MG63 (cell line): ENCODE measurements around the gene KIFC3. TPM values are rescaled to one million over a fixed set of nuclear protein-coding genes. Genes with fewer than 3 reads are reported as not detected.
"Not testable (repeated sequence)": the region's sequence is repeated elsewhere in the genome, so short reads cannot be mapped to it uniquely, and the experiment has no call there.

Source experiments
- DNase-seq: peaks from one replicate; pipeline ENCODE4 v3.0.0-alpha.2; 2020
- H3K27me3 ChIP-seq: fragments of 250-450 bp; sonication (Bioruptor Pico); 2 replicates; pipeline ENCODE4 v1.5.1; 2020; ENCODE audit warnings: mild to moderate bottlenecking, moderate library complexity
- H3K36me3 ChIP-seq: fragments of 250-450 bp; sonication (Bioruptor Pico); 2 replicates; pipeline ENCODE4 v1.5.1; 2020; ENCODE audit warnings: mild to moderate bottlenecking, moderate library complexity
- H3K4me3 ChIP-seq: fragments of 250-450 bp; sonication (Bioruptor Pico); 2 replicates; pipeline ENCODE4 v1.5.1; 2020; ENCODE audit warnings: mild to moderate bottlenecking, moderate library complexity
- H3K9me3 ChIP-seq: fragments of 250-450 bp; sonication (Bioruptor Pico); 2 replicates; pipeline ENCODE4 v1.5.1; 2020; ENCODE audit warnings: mild to moderate bottlenecking, moderate library complexity
- total RNA-seq: library from RNA; depleted of rRNA; stranded (reverse); fragments of >200 nt; shearing (Covaris generic); gene quantifications from 2 replicates; pipeline ENCODE4 v1.2.3, GENCODE V29; 2014; ENCODE audit warnings: low replicate concordance

The KIFC3 gene
- total RNA-seq, 1 experiment from 2014 or later: 322 TPM

GRCh38 chr16:57783883-57784282, 18.4 kb downstream of the KIFC3 start:
- Histone ChIP-seq H3K4me3 (no peak overlapping the region), H3K36me3 (peaks cover 93% of the 10 kb centered on the region), H3K27me3 (no peaks in the 10 kb centered on the region), H3K9me3 (no peaks in the 10 kb centered on the region)
- DNase-seq: no peak

DNA sequence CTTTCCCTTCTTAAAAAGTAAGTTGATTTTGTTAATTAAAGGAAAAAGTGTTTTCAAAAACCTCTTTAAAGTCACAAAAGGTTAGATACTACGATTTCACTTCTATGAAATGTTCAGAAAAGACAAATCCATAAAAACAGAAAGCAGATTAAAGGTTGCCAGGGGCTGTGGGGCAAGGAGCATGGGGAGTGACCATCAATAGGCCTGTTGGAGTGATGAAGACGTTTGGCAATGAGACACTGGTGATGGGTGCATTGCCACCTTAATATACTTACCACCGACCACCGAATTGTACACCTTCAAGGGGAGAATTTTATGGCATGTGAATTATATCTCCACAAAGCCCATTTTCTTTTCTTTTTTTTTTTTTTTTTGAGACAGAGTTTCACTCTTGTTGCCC, 19.2 kb downstream of the KIFC3 start:
- Histone ChIP-seq H3K36me3 (peaks cover 93% of the 10 kb centered on the region), H3K27me3 (no peaks in the 10 kb centered on the region), H3K4me3 (no peak overlapping the region), H3K9me3 (no peaks in the 10 kb centered on the region)
- DNase-seq: no peak

- not testable (repeated sequence) for H3K9me3 ChIP-seq, DNase-seq
Observed at GRCh38 chr16:57782607-57783055, 19.7 kb downstream of the KIFC3 start.

DNA sequence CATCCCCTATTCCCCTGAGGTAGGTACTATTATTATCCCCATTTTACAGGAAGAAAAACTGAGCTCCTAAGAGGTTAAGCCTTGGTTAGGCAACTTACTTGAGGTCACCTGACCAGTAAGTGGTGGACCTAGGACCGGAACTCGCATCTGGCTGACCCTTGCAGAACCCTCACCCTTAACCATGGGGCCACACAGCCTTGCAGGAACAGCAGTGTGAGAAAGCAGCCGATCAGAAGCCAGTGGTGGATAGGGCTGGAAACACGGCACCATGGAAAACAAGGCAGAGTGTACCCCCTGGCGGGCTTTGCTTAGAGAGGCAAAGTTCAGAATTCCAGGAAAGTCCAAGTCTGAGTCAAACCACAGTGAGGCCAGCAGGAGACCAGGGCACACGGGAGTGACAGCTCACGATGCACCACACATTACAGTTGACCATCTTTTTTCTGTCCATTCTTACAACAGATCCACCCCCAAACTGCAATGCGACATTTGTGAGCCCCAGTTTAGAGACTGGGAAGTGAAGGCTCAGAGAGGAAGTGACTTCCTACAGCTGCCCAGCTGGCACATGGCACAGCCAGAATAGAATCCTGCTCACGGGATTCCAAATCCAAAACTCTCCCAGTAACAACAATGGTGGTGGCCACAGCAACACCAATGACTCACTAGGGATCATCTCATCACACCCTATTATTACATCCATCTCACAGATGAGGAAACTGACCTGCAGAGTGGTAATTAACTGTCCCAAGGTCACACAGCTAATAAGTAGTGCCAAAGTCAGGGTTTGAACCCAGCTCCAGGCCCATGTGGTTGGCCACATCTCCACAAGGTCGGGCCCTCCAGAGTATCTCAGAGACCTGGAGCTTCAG, 20.3 kb downstream of the KIFC3 start:
- Histone ChIP-seq H3K4me3 (no peak overlapping the region), H3K9me3 (no peaks in the 10 kb centered on the region), H3K36me3 (peaks cover 90% of the 10 kb centered on the region), H3K27me3 (no peaks in the 10 kb centered on the region)
- DNase-seq: peak; percentile 76

More at GRCh38 chr16:57782607-57783055, 19.7 kb downstream of the KIFC3 start:
- not testable (repeated sequence) for H3K27me3 ChIP-seq, H3K4me3 ChIP-seq
- peaks cover 93% of the 10 kb centered on the region for H3K36me3 ChIP-seq

DNA sequence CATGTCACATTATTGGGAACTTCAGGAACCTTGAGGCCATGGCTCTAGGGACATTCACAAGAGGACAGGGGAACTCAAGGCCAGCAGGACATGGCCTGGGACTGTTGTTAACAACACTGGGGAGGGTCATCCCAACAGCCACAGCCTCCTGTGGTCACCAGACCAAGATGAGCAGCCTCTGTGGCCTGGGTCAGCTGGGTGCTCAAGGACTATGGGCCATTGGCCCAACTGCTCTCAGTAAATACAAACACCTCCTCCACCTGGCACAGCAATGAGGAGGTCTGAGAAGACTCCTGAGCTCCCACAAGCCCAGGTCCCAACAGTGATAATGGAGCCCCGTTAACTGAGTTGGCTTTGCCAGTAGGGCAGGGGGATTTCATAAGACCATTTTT, 20.9 kb downstream of the KIFC3 start:
- Histone ChIP-seq H3K4me3 (no peak overlapping the region), H3K36me3 (peaks cover 90% of the 10 kb centered on the region), H3K27me3 (no peaks in the 10 kb centered on the region), H3K9me3 (no peaks in the 10 kb centered on the region)
- no peak for DNase-seq

- not testable (repeated sequence) for H3K4me3 ChIP-seq, H3K27me3 ChIP-seq, DNase-seq, H3K9me3 ChIP-seq
- H3K36me3 ChIP-seq: peaks cover 92% of the 10 kb centered on the region
Observed at GRCh38 chr16:57779836-57780235, 22.5 kb downstream of the KIFC3 start.

DNA sequence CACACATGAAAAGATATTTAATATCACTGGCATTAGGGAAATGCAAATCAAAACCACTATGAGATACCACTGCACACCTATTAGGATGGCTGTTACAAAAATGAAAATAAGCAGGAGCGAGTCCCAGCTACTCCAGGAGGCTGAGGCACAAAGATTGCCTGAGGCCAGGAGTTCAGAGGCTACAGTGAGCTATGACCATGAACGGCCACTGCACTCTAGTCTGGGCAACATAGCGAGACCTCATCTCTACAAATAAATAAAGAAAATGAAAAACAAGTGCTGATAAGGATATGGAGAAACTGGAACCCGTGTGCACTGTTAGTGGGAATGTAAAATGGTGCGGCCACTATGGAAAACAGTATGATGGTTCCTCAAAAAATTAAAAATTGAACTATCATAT, 23.6 kb downstream of the KIFC3 start:
- H3K36me3 ChIP-seq: peaks cover 92% of the 10 kb centered on the region
- no peaks in the 10 kb centered on the region for H3K9me3 ChIP-seq
- no peak overlapping the region for H3K4me3 ChIP-seq
- no peak for DNase-seq
- no peaks in the 10 kb centered on the region for H3K27me3 ChIP-seq

DNA sequence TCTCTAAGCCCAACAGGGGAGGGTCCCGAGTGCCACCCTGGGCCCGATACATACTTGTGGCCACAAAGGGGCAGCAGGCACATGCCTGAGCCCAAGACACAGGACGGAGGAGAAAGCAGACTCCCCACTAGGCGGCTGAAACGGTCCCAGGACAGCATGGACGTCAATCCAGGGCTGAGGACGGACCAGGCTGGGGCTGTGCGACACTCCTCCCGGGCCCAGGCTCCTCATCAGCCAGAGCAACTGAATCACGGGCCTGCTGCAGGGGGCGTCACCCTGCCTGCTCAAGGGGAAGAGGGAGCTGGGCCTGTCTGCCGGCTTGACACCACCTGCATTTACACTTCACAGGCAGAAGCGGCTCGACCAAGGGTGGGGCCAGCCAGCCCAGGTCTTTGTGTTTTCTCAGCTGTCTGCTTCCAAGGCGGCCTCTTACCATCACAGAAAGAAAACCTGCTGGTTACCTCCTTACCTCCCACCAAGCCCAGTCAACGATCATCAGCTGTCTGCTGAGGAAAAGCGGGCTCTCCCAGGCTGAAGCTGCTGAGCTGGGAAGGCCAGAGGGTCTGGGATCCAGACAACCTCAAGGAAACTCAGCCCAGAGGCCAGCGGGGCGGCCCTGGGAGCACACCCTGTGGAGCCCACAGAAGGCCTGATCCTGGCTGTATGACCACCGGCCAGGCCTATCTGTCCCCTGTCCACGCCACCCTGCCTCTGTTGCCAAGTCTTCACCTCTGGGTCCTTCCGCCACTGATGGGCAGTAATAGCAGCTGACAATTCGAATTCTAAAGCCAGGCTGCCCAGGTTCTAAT, 26.4 kb downstream of the KIFC3 start:
- no peak for DNase-seq
- H3K9me3 ChIP-seq: no peaks in the 10 kb centered on the region
- H3K36me3 ChIP-seq: peaks cover 93% of the 10 kb centered on the region
- H3K4me3 ChIP-seq: no peak overlapping the region
- no peaks in the 10 kb centered on the region for H3K27me3 ChIP-seq

DNA sequence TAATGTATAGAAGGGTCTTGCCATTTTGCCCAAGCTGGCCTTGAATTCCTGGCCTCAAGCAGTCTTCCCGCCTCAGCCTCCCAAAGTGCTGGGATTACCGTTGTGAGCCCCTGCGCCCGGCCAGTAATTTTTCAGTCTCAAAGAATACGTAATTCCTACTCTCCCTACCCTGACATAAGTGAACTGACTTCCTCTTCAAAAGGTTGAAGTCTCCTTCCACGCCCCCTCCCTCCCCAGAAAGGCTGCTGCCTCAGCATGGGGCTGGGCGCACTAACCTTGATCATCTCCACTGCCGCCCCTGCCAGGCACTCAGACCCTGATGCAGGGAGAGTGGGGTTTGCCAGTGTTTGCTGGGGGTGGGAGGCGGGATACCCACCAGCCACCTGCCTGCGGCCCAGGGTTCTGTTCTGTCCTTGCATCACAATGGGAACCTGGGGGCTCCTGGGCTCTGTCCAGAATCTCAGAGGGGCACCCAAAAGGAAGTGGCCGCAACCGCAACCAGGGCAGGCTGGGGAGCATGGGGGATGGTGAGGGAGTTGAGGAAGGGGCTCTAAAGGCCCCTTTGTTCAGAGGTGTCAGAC, 27.5 kb downstream of the KIFC3 start:
- Histone ChIP-seq H3K4me3 (no peak overlapping the region), H3K9me3 (no peaks in the 10 kb centered on the region), H3K27me3 (no peaks in the 10 kb centered on the region), H3K36me3 (peaks cover 97% of the 10 kb centered on the region)
- no peak for DNase-seq

- H3K4me3 ChIP-seq: no peak overlapping the region
- no peak for DNase-seq
- H3K27me3 ChIP-seq: no peaks in the 10 kb centered on the region
- peaks cover 97% of the 10 kb centered on the region for H3K36me3 ChIP-seq
- H3K9me3 ChIP-seq: no peaks in the 10 kb centered on the region
Observed at GRCh38 chr16:57773655-57774295, 28.5 kb downstream of the KIFC3 start.

- Histone ChIP-seq H3K4me3 (no peak overlapping the region), H3K36me3 (peaks cover 97% of the 10 kb centered on the region), H3K9me3 (no peaks in the 10 kb centered on the region), H3K27me3 (no peaks in the 10 kb centered on the region)
- no peak for DNase-seq
Observed at GRCh38 chr16:57773019-57773418, 29.3 kb downstream of the KIFC3 start.

GRCh38 chr16:57771141-57771785, 31.0 kb downstream of the KIFC3 start:
- no peak overlapping the region for H3K4me3 ChIP-seq
- H3K9me3 ChIP-seq: no peaks in the 10 kb centered on the region
- DNase-seq: no peak
- H3K36me3 ChIP-seq: peaks cover 100% of the 10 kb centered on the region
- no peaks in the 10 kb centered on the region for H3K27me3 ChIP-seq

GRCh38 chr16:57770361-57770760, 31.9 kb downstream of the KIFC3 start:
- Histone ChIP-seq H3K27me3 (no peaks in the 10 kb centered on the region), H3K4me3 (no peak overlapping the region), H3K36me3 (peaks cover 100% of the 10 kb centered on the region), H3K9me3 (no peaks in the 10 kb centered on the region)
- no peak for DNase-seq

DNA sequence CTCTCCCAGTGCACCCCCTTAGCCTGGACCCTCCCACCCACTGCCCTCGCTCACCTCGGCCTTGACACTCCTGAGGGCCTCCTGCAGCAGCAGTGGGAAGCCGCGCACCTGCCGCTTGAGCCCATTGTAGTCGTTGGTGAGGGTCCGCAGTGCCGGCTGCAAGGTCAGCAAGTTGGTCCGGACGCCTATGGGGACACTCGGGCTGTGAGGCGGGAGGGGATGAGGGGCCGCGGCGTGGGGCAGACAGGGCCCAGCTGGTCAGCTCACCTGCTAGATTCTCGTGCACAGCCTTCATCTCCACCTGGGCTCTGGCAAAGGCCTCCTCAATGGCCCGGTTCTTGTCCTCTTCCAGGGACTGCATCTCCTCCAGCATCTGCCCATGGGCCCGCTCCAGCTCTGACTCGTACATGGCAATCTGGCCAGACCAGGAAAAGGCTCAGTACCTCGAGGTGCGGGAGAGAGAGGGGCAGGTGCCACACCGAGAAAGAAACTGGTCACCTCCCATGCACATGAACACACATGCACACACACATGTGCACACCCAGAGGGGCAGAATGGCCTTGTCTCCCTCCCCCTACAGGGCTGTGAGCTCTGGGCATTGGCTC, 32.6 kb downstream of the KIFC3 start:
- Histone ChIP-seq H3K27me3 (no peaks in the 10 kb centered on the region), H3K9me3 (no peaks in the 10 kb centered on the region; the same call in 1 of the 2 replicates), H3K36me3 (peaks cover 99% of the 10 kb centered on the region), H3K4me3 (no peak overlapping the region)
- no peak for DNase-seq

DNA sequence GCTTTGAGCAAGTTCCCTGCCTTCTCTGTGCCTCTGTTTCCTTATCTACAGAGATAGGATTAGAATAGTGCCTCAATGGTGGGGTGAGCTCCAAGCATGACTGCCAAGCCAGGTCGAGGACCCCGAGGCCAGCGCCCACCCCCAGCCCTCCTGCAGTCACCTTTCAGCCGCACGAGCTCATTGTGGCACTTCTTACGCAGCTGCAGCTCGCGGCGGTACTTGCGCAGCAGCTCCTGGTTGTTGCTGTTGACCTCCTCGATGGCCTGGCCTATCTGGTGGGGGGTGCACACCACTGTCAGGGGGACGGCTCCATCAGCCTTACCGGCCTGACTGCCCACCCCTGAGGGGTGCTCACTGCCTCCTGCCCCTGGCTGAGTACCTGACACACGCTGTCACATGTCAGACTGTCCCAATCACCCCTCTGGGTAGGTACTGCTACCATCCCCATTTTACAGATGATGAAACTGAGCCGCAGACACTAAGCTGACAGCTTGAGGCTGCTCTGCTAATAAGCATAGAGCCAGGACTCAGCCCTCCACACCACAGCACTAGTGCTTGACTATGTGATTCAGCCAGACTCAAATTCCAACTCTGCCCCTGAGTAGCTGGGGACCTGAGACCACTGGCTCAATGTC, 35.5 kb downstream of the KIFC3 start:
- no peak for DNase-seq
- Histone ChIP-seq H3K9me3 (no peaks in the 10 kb centered on the region; the same call in 1 of the 2 replicates), H3K36me3 (peaks cover 96% of the 10 kb centered on the region), H3K4me3 (no peak overlapping the region), H3K27me3 (no peaks in the 10 kb centered on the region)
